ENCODE measurements around the gene IGFBP5. TPM values are rescaled to one million over a fixed set of nuclear protein-coding genes. Genes with fewer than 3 reads are reported as not detected.

The IGFBP5 gene
- total RNA-seq, 3 donors from 2014 or later, result 161 to 1,107 (median 177) TPM

DNA sequence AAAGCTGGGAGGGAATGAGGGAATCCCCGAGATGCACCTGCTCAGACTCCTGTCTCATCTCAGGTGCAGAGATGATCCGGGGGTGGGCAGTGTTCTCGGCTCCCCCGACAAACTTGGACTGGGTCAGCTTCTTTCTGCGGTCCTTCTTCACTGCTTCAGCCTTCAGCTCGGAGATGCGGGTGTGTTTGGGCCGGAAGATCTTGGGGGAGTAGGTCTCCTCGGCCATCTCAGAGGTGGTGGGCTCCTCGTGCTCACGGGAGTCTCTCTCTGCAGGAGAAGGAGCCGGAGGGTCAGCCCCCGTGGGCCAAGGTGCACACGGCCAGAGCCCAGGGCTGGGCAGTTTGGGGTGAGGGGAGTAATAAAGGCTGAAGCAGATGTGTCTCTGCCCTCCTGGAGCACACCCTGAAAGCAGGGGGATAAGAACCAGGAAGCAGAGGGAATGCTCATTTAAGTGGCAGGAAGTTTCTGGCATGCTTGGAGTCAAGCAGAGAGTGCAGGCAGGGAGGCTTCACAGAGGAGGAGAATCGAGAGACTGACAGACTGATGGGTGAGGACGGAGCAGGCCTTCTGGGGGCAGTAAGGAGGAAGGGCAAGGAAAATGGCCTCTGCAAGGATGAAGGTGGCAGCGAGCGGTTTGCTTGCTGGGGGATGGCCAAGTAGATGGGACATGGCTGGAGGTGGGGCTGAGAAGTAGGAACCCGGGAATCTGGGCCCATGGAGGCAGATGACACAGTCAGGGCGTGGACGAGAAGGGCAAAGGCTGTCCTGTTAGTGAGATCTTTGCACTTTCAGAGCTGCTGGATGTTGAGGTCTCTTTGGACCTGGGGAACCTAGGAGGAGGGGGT lies 16.3 kb downstream of the IGFBP5 start:
- intact Hi-C loops (cut with DNase I; ENCODE audit: low total_unique reads), result no loop called here
- Histone ChIP-seq H3K36me3 (no peaks in the 10 kb centered on the region), H3K27ac (peak overlapping the region; percentile 42 to 69), H3K27me3 (no peaks in the 10 kb centered on the region), H3K9me3 (no peaks in the 10 kb centered on the region), H3K4me3 (no peak overlapping the region), H3K4me1 (peaks cover 0 to 4% of the 10 kb centered on the region in 2 donors)
- no peak for TF ChIP-seq POLR2A (IDR thresholded peaks at IDR 0.05)
- TF ChIP-seq POLR2AphosphoS5 (IDR thresholded peaks at IDR 0.05), result no peak
- TF ChIP-seq, protein P1, sequence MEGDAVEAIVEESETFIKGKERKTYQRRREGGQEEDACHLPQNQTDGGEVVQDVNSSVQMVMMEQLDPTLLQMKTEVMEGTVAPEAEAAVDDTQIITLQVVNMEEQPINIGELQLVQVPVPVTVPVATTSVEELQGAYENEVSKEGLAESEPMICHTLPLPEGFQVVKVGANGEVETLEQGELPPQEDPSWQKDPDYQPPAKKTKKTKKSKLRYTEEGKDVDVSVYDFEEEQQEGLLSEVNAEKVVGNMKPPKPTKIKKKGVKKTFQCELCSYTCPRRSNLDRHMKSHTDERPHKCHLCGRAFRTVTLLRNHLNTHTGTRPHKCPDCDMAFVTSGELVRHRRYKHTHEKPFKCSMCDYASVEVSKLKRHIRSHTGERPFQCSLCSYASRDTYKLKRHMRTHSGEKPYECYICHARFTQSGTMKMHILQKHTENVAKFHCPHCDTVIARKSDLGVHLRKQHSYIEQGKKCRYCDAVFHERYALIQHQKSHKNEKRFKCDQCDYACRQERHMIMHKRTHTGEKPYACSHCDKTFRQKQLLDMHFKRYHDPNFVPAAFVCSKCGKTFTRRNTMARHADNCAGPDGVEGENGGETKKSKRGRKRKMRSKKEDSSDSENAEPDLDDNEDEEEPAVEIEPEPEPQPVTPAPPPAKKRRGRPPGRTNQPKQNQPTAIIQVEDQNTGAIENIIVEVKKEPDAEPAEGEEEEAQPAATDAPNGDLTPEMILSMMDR (IDR thresholded peaks at IDR 0.05), result no peak
- DNase-seq (ENCODE audit: low spot score in 2 of 2), result no peak

DNA sequence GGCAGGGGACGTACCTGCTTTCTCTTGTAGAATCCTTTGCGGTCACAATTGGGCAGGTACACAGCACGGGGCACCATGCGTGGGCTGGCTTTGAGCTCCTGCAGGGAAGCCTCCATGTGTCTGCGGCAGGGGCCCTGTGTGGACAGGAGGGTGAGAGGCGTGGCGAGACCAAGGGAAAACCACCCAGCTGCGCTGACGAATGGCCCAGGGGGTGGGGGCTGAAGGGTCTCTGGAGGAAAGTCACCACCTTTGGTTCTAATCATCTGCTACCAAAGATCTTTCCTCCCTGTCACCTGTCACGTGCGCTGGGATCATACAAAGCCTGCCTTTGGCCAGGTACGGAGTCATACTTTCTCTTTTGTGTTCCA lies 17.3 kb downstream of the IGFBP5 start:
- no peak for TF ChIP-seq POLR2AphosphoS5 (IDR thresholded peaks at IDR 0.05)
- TF ChIP-seq POLR2A (IDR thresholded peaks at IDR 0.05), result no peak
- TF ChIP-seq, protein P1 (IDR thresholded peaks at IDR 0.05), result no peak
- Histone ChIP-seq H3K4me3 (no peak overlapping the region), H3K27ac (peak overlapping the region; percentile 14 to 25), H3K4me1 (peaks cover 0 to 4% of the 10 kb centered on the region in 2 donors), H3K27me3 (no peaks in the 10 kb centered on the region), H3K9me3 (no peaks in the 10 kb centered on the region), H3K36me3 (no peaks in the 10 kb centered on the region)
- intact Hi-C loops (cut with DNase I; ENCODE audit: low total_unique reads), result no loop called here
- DNase-seq (ENCODE audit: low spot score in 2 of 2), result no peak

DNA sequence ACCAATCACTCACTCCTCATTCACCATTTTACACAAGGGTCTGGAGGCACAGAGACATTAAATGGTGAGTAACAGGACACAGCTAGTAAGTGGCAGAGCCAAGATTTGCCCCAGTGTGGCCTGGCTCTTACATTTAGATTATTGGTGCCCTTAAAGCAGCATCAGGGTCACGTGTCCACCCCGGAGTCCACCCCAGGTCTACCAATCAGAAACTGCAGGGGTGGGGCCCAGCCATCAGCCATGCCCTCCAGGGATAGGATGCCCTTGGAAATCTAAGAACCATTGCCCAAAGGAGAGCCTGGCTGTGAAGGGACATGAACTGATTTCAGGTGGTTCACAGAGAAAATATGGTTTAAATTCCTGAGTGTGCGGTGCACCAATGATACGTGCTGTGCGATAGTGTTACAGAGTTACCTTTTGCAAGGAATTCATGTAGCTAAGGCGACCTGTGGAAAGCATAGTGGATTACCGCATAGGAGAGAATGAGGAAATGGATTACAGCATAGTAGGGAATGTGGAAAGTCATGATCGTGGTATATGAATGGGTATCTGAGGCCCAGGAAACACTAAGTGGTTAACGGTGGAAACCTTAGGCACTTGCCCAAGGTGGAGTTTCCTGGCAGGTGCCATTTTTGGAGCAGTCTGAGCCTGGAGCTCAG lies 17.8 kb downstream of the IGFBP5 start:
- no peak for DNase-seq (ENCODE audit: low spot score in 2 of 2)
- Histone ChIP-seq H3K27me3 (no peaks in the 10 kb centered on the region), H3K4me3 (no peak overlapping the region), H3K9me3 (no peaks in the 10 kb centered on the region), H3K4me1 (peaks cover 0 to 4% of the 10 kb centered on the region in 2 donors), H3K27ac (peak overlapping the region; percentile 14 to 25), H3K36me3 (no peaks in the 10 kb centered on the region)
- TF ChIP-seq POLR2A (IDR thresholded peaks at IDR 0.05) (no peak), POLR2AphosphoS5 (IDR thresholded peaks at IDR 0.05) (no peak)
- TF ChIP-seq, protein P1 (IDR thresholded peaks at IDR 0.05), result no peak
- intact Hi-C loops (cut with DNase I; ENCODE audit: low total_unique reads), result no loop called here

DNA sequence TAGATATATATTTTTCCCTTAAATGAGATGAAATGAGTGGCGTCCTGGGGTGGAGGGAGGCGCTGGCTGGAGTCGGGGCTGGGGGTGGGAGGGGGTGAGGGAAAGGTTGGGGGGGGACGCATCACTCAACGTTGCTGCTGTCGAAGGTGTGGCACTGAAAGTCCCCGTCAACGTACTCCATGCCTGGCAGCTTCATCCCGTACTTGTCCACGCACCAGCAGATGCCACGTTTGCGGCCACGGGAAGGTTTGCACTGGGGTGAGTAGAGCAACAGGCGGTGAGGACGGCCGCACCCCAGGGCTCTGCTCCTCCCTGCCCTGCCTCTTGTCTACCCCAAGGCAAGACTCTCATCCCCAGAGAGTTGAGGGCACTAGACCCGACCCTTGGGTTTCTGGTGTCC lies 18.7 kb downstream of the IGFBP5 start:
- no peak for DNase-seq (ENCODE audit: low spot score in 2 of 2)
- Histone ChIP-seq H3K9me3 (no peaks in the 10 kb centered on the region), H3K27me3 (no peaks in the 10 kb centered on the region), H3K4me3 (no peak overlapping the region), H3K27ac (no peak overlapping the region), H3K4me1 (peaks cover 0 to 4% of the 10 kb centered on the region in 2 donors), H3K36me3 (no peaks in the 10 kb centered on the region)
- intact Hi-C loops (cut with DNase I; ENCODE audit: low total_unique reads), result no loop called here
- TF ChIP-seq, protein P1 (IDR thresholded peaks at IDR 0.05), result no peak
- TF ChIP-seq POLR2A (IDR thresholded peaks at IDR 0.05), result no peak
- no peak for TF ChIP-seq POLR2AphosphoS5 (IDR thresholded peaks at IDR 0.05)

DNA sequence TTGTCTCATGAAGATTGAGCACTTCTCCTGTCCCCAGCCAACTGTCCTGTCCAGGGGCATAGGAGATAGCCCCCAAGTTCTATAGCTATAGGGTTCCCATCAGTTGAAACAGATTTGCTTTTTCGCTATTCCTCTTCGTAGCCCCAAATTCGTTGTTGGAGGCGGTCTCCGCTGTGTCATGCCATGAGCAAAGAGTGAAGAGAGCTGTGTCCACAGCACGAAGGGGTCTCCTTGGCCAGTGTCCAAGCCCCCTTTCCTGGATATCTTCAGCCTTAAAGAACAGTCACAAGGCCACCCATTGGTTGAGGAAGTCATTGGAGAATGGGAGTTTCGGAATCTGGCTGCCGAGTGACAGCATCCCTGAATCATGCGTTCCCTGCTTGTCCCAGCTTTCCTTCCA lies 21.0 kb downstream of the IGFBP5 start:
- Histone ChIP-seq H3K27ac (no peak overlapping the region), H3K4me3 (no peak overlapping the region), H3K9me3 (no peaks in the 10 kb centered on the region), H3K36me3 (no peaks in the 10 kb centered on the region), H3K27me3 (no peaks in the 10 kb centered on the region), H3K4me1 (peaks cover 0 to 4% of the 10 kb centered on the region in 2 donors)
- intact Hi-C loops (cut with DNase I; ENCODE audit: low total_unique reads), result no loop called here
- TF ChIP-seq POLR2A (IDR thresholded peaks at IDR 0.05) (no peak), POLR2AphosphoS5 (IDR thresholded peaks at IDR 0.05) (no peak)
- TF ChIP-seq, protein P1 (IDR thresholded peaks at IDR 0.05), result no peak
- DNase-seq (ENCODE audit: low spot score in 2 of 2), result no peak

Measured in breast epithelium (tissue), 4 donors.